Measurements from ENCODE around the gene GCH1. TPM values are rescaled to one million over a fixed set of nuclear protein-coding genes. Genes with fewer than 3 reads are reported as not detected.
A peak's percentile ranks its signal among the peaks of the same experiment; 100 is the strongest.

Gene GCH1
- total and polyA plus RNA-seq, 4 donors: 7.2 to 44.9 (median 14.8) TPM

DNA sequence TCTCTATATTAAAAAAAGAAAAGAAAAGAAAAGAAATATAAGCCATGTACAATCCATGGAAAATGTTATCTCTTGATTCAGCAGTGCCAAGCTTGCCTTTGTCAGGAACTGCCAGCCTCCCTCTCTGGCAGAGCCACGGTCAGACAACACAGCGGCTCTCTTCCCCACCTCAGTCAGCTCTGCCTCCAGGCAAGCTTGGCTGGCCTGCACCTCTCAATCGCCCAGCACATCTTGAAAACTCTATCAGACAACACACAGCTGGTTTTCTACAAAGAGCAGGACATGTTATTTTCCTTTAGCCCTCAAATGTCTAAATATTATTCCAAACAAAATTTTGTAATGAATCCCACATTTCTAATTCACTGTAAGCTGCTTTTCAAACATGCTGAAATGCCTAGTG, 20.0 kb upstream of the GCH1 start:
- no peaks in the 10 kb centered on the region for H3K27me3 ChIP-seq (ENCODE audit: control insufficient read depth in 3 of 3, insufficient read depth in 3 of 3, low read length in 2 of 3)
- no peaks in the 10 kb centered on the region for H3K36me3 ChIP-seq (ENCODE audit: control insufficient read depth in 4 of 4, insufficient read depth in 4 of 4, low read length in 4 of 4)
- no peak overlapping the region for H3K9ac ChIP-seq (ENCODE audit: insufficient read depth in 1 of 2, low read length in 2 of 2)
- H3K4me3 ChIP-seq: no peak overlapping the region
- H3K9me3 ChIP-seq (ENCODE audit: control insufficient read depth in 4 of 4, insufficient read depth in 3 of 4, low read length in 3 of 4): no peaks in the 10 kb centered on the region
- DNase-seq: peak; percentile 20 to 60 (median 42)
- TF ChIP-seq, protein P1, sequence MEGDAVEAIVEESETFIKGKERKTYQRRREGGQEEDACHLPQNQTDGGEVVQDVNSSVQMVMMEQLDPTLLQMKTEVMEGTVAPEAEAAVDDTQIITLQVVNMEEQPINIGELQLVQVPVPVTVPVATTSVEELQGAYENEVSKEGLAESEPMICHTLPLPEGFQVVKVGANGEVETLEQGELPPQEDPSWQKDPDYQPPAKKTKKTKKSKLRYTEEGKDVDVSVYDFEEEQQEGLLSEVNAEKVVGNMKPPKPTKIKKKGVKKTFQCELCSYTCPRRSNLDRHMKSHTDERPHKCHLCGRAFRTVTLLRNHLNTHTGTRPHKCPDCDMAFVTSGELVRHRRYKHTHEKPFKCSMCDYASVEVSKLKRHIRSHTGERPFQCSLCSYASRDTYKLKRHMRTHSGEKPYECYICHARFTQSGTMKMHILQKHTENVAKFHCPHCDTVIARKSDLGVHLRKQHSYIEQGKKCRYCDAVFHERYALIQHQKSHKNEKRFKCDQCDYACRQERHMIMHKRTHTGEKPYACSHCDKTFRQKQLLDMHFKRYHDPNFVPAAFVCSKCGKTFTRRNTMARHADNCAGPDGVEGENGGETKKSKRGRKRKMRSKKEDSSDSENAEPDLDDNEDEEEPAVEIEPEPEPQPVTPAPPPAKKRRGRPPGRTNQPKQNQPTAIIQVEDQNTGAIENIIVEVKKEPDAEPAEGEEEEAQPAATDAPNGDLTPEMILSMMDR (IDR thresholded peaks at IDR 0.05; ENCODE audit: control extremely low read depth, extremely low read depth): no peak
- no peak overlapping the region for H3K27ac ChIP-seq (ENCODE audit: low read depth in 1 of 2, low read length in 1 of 2)
- 73 to 91% methylated on average over 3 of the region's 3 CpGs for WGBS, 2 donors
- H3K4me1 ChIP-seq (ENCODE audit: control insufficient read depth in 5 of 5, insufficient read depth in 5 of 5, low read length in 5 of 5): peaks cover 0 to 3% (median 0%) of the 10 kb centered on the region in 5 donors
- ATAC-seq (ENCODE audit: insufficient read depth, low FRiP score): no peak

GRCh38 chr14:54920052-54920451, 17.4 kb upstream of the GCH1 start:
- H3K27me3 ChIP-seq (ENCODE audit: control insufficient read depth in 3 of 3, insufficient read depth in 3 of 3, low read length in 2 of 3): no peaks in the 10 kb centered on the region
- ATAC-seq (ENCODE audit: insufficient read depth, low FRiP score): no peak
- peaks cover 0 to 3% (median 0%) of the 10 kb centered on the region in 5 donors for H3K4me1 ChIP-seq (ENCODE audit: control insufficient read depth in 5 of 5, insufficient read depth in 5 of 5, low read length in 5 of 5)
- peak in 1 of 3 donors; percentile 22 for DNase-seq
- H3K27ac ChIP-seq (ENCODE audit: low read depth in 1 of 2, low read length in 1 of 2): no peak overlapping the region
- no peak overlapping the region for H3K4me3 ChIP-seq
- TF ChIP-seq, protein P1 (IDR thresholded peaks at IDR 0.05; ENCODE audit: control extremely low read depth, extremely low read depth): no peak
- H3K9ac ChIP-seq (ENCODE audit: insufficient read depth in 1 of 2, low read length in 2 of 2): no peak overlapping the region
- 68 to 91% methylated on average over 1 of the region's 1 CpG for WGBS, 2 donors
- H3K9me3 ChIP-seq (ENCODE audit: control insufficient read depth in 4 of 4, insufficient read depth in 3 of 4, low read length in 3 of 4): no peaks in the 10 kb centered on the region
- H3K36me3 ChIP-seq (ENCODE audit: control insufficient read depth in 4 of 4, insufficient read depth in 4 of 4, low read length in 4 of 4): no peaks in the 10 kb centered on the region

- Histone ChIP-seq H3K36me3 (ENCODE audit: control insufficient read depth in 4 of 4, insufficient read depth in 4 of 4, low read length in 4 of 4) (no peaks in the 10 kb centered on the region), H3K27ac (ENCODE audit: low read depth in 1 of 2, low read length in 1 of 2) (no peak overlapping the region), H3K9me3 (ENCODE audit: control insufficient read depth in 4 of 4, insufficient read depth in 3 of 4, low read length in 3 of 4) (no peaks in the 10 kb centered on the region), H3K4me1 (ENCODE audit: control insufficient read depth in 5 of 5, insufficient read depth in 5 of 5, low read length in 5 of 5) (peaks cover 0 to 3% (median 0%) of the 10 kb centered on the region in 5 donors), H3K9ac (ENCODE audit: insufficient read depth in 1 of 2, low read length in 2 of 2) (no peak overlapping the region), H3K4me3 (no peak overlapping the region), H3K27me3 (ENCODE audit: control insufficient read depth in 3 of 3, insufficient read depth in 3 of 3, low read length in 2 of 3) (no peaks in the 10 kb centered on the region)
- TF ChIP-seq, protein P1 (IDR thresholded peaks at IDR 0.05; ENCODE audit: control extremely low read depth, extremely low read depth): no peak
- ATAC-seq (ENCODE audit: insufficient read depth, low FRiP score) (no peak), DNase-seq (no peak)
These were observed 16.7 kb upstream of the GCH1 start for GRCh38 chr14:54919330-54919729.

DNA sequence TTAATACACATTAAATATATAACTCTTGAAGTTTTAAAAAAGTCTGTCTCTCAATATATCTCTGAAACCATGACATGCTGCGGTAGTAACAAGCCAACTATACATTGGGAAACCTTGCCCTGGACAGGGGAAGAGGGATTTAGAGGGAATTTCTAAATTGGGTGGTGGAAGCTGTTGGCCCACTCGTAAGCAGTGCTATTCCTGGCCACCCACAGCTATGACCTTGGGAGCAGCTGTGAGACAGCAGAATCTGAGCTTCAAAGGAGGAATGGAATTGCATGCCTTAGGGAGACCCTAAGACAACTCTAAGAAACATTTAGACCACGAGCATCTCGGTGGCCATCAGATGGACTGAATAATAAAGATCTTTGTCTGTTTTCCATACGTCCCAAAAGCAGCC, 15.8 kb upstream of the GCH1 start:
- no peaks in the 10 kb centered on the region for H3K9me3 ChIP-seq (ENCODE audit: control insufficient read depth in 4 of 4, insufficient read depth in 3 of 4, low read length in 3 of 4)
- H3K27me3 ChIP-seq (ENCODE audit: control insufficient read depth in 3 of 3, insufficient read depth in 3 of 3, low read length in 2 of 3): no peaks in the 10 kb centered on the region
- TF ChIP-seq, protein P1 (IDR thresholded peaks at IDR 0.05; ENCODE audit: control extremely low read depth, extremely low read depth): no peak
- H3K4me1 ChIP-seq (ENCODE audit: control insufficient read depth in 5 of 5, insufficient read depth in 5 of 5, low read length in 5 of 5): peaks cover 0 to 3% (median 0%) of the 10 kb centered on the region in 5 donors
- ATAC-seq (ENCODE audit: insufficient read depth, low FRiP score) (no peak), DNase-seq (no peak)
- WGBS, 2 donors: 85 to 88% methylated on average over 5 of the region's 5 CpGs
- H3K4me3 ChIP-seq: no peak overlapping the region
- no peak overlapping the region for H3K9ac ChIP-seq (ENCODE audit: insufficient read depth in 1 of 2, low read length in 2 of 2)
- no peaks in the 10 kb centered on the region for H3K36me3 ChIP-seq (ENCODE audit: control insufficient read depth in 4 of 4, insufficient read depth in 4 of 4, low read length in 4 of 4)
- H3K27ac ChIP-seq (ENCODE audit: low read depth in 1 of 2, low read length in 1 of 2): no peak overlapping the region
